ENCODE data around the gene ATP11A.
"Not testable (repeated sequence)": the region's sequence is repeated elsewhere in the genome, so short reads cannot be mapped to it uniquely, and the experiment has no call there.

The ATP11A gene

DNA sequence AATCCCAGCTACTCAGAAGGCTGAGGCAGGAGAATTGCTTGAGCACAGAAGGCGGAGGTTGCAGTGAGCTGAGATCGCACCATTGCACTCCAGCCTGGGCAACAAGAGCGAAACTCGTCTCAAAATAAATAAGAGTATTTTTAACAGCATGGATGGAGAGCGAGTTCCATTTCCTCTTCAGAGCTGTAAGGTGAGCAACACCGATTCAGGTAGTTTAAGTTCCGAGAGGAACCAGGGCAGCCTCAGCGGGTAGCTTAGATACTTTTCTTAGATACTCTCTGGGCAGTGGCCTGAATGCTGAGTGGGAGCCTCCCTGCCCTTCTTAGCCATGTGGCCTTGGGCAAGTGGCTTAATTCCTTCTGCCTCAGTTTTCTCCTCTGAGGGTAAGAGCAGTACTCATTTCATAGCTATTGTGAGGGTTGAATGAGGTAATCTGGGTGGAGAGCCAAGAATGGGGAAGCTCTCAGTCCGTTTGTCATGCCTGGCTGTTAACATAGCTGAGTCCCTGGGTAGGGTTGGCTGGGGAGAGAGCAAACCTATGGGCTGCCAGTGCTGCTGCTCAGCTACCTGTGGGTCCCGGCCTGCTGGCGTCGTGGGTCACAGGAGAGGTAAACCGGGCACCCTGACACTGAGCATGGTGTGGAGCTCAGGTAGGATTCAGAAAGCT, 4.1 kb downstream of the ATP11A start:
- DNase-seq, result peak; percentile 40

DNA sequence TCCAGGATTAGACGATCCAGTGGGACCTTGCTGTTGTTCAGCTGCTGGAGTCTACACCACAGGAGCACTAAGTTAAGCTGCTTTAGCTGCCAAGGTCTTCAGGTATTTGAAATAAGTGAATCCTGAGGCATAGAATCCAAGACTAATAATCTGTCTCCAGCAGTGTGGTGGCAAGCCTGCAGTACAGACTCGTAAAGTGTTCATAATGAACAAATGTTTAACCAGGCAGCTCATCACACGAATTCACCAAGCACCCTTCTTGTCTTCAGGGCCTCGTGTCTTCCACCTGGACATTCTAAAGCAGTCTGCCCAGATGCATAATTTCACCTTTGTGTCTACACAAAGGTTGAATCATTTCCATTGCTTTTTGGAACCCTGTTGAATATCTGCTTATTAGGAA, 5.3 kb downstream of the ATP11A start:
- no peak for DNase-seq

DNA sequence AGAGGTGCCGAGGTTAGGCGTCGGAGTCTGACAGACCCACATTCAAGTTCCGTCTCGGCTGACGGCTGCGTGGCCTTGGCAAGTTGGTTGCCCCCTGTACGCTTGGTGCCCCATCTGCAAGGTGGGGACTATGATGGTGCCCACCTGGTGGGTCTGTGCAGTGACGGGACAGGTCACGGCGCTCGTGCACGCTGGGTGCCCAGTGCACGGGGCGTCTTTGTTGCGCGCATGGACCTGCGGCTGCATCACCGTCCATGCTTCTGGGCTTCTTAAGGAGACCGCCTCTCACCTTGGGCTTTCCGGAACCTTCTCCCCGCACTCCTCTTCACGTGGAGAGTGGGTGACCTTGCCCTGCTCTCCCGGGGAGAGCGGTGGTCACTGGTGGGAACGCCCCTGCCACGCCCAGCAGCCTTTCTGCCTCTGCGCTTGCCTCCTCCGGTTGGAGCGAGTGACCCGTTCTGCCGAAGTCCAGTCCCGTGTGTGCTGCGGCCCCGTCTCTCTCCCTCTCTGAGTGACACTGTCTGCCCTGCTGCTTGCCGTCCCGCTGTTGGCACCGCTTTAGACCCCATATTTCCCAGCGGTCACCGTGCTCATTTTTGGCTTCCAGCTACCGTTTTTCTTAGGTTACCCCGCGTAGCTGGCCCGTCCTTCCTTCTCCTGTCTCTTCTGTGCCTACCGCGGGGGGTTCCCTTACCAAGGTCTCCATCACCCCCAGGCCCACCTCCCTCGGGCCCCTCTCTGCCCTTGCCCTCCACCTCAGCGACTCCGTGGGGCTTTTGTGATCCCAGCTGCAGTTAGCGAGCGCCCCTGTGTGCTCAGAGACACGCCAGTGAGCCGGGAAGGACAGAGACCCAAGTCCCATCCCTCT, 6.4 kb downstream of the ATP11A start:
- no peak for DNase-seq

DNA sequence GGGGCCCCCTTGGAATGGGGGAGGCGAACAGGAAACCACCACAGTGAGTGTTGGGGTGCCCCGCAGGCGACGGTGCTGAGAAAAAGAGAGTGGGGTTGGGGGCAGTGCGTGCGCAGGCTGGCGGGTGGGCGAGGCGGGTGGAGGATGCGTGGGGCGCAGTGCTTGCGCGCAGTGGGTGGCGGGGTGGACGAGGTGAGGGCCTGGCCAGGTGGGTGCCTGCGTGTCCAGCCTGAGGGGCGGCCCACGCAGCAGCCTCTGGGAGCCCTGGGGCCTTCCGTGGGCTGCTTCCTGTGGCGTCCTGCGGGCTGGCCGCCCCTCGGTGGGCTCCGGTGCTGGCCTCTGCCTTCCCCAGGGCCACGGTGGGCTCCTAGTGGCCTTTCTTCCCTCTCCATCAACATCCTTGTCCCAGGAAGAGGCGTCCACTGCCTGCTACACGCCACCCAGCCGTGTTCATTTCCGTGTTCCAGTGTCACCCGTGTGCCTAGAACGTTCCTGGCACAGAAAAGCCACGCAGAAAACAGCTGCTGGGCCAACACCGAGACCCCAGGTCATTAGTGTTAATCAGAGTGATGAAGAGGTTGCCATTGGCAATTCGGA, 7.1 kb downstream of the ATP11A start:
- DNase-seq, result no peak

DNA sequence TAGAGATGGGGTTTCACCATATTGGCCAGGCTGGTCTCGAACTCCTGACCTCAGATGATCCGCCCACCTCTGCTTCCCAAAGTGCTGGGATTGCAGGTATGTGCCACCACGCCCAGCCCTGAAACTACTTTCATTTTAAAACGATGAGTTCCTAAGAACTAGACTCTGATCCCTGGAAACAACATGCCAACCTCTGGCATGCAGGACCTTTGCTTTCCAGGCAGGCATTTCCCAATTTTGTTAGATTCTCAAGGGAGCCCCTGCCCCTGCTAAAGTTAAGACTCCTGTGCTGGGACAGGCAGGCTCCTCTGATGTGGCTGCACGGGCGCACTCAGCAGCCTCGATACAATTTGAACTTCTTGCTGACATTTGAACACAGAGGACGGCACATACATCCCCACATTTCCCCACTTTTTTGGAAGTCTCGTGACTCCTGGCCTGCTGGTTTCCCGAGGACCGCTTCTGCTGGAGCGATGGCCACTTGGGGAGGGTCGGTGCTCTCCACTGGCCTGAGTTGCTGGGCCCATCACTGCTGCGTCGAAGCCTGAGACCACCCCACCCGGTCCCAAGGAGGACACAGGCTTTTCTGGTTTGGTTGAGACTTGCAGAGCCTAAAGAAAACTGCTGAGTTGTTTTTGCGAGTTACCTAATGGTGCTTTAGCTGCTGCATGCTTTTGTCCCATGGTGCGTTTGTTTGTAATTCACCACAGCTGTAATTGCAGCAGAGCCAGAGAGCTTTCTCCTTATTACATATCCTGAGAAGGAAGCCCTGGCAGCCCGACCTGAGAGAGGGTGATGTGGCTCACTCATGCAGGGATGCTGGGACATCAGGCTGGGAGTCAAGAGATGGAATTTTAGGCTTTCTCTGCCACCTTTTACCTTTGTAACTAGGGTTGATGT, 8.2 kb downstream of the ATP11A start:
- no peak for DNase-seq

DNA sequence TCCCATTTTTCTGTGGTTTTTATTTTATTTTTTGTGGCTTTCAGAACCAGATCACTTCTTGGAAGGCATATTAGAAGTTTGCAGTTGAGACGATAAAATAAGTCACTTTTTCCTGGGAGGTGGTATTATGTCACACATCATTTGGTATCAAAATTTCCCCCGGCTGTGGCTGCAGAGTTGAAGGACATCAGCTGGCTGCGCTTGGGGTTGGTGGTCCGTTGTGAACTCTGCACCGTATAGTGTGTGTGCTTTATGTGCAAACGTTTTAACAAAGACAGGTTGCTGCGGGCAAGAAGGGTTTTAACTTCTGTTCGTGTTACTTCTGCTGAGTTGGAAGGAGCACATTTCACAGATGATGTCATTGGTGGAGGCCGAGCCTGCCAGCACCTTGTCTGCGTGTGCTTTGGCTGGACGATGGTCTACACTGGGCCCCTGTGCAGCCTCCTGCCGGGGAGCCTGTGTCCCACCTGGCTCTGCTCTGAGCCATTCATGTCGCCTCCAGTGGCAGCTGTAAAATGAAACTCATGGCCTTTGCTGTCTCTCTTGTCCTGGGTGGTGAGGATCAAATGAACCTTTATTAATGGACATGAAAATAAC, 9.6 kb downstream of the ATP11A start:
- DNase-seq, result no peak

DNA sequence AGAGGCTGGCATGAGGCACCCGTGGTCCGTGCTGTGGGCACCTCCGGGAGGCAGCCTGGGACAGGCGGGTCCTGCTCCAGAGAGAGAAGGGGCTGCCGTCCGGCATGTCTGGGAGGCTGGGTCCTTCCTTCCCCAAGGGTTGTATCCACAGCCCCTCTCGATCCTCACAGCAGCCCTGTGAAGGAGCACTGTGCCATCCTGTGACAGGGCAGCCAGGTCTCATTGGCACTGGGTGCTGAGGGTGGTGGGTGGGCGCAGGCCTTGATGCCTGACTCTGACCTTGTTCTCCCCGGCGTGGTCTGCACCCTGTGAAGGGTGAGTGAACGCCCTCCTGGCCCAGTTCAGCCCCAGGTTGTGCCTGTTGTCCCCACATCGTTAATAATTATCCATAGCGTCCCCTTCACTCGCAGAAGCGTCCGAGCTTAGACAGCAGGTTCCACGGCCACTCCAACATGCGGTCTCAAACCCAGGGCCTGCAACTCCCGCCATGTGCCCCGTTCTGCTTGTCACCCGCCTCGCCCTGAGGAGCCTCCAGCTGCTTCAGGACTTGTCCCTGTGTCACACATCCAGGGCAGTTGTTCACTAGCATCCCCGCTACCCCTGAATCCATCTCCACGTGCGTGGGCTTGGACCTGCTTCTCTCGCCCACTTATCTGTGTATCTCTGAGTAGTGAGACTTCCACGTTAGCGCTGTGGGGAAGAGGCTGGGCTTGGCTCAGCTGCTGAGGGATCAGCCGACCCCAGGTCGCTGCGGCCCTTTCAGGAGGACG, 10.6 kb downstream of the ATP11A start:
- DNase-seq, result no peak

DNA sequence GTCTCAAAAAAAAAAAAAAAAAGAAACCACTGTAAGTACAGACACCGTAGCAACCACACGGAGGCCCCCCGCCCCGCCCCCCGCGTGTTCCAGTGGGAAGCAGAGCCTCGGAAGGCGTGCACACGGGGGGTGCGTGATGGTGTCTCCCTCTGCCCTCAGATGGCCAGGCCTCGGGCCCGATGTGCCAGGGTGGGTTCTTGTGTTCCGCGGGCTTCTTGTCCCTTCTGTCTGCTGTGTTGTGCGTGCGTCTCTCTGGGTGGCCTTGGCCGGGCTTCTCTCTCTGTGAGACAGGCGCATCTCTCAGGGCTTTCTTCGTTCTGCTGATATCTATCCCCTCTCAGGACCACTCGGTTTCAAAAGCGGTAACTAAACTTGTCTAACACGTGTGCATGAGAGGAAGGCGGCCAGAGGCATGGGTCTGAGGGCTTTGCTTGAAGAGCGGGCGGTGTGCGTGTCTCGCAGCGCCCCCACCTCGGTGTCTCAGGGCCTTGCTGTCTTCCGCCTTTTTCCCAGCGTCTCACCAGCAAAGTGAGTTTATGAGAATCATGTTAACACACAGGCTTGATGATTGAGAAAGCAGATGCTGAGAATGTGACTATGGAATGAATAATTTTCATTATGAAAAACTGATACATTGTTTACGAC, 12.6 kb downstream of the ATP11A start:
- no peak for DNase-seq

DNA sequence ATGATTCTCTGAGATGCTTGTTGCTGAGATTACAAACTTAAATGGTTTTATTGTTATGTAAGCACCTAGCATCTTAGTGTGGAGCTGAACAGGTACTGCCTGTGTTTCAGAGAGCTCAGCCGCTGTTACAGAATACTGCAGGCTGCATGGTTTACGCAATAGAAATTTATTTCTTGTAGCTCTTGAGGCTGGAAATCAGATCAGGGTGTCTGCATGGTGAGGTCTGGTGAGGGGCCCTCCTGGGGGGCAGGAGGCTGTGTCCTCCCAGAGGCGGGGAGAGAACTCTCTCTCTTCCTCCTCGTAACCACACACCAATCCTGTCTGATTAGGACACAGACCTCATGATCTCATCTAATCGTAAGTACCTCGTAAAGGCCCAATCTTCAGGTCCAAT, 13.1 kb downstream of the ATP11A start:
- DNase-seq, result no peak

DNA sequence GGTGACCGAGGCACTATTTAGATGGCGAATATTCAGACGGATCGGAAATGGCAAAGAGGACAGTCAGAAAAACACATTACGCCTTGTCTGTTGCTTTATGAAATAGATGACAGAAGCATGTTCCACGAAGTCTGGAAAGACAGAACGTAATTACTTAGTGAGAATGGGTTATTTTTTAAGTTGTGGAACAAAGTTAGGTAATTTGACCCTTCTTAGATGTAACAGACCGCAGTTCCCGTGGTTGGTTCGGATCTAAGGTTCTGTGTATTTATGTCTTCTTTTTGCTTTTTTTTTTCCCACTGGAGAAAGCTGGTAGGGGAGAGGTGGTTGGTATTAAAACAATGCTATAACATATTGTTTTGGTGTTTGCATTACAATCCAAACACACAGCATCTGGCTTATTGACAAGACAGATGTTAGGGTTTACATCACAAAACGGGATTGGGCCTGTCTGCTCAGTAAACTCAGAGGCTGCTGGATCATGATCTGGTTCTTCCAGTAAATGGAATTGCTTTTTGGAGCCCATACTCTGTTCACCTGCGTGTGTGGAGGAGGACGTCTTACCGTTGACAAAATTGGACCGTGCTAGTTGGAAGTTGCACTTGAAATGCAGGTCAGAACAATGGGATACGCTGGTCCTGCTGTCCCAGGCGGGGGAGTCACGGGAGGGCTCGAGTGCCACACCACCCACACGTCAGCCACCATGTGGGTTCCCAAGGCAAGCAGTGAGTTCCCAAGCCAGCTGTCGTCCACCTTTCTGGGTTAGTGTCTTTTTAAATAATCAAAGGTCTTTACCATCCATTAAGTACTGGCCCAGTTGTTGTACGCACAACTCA, 13.8 kb downstream of the ATP11A start:
- no peak for DNase-seq

DNA sequence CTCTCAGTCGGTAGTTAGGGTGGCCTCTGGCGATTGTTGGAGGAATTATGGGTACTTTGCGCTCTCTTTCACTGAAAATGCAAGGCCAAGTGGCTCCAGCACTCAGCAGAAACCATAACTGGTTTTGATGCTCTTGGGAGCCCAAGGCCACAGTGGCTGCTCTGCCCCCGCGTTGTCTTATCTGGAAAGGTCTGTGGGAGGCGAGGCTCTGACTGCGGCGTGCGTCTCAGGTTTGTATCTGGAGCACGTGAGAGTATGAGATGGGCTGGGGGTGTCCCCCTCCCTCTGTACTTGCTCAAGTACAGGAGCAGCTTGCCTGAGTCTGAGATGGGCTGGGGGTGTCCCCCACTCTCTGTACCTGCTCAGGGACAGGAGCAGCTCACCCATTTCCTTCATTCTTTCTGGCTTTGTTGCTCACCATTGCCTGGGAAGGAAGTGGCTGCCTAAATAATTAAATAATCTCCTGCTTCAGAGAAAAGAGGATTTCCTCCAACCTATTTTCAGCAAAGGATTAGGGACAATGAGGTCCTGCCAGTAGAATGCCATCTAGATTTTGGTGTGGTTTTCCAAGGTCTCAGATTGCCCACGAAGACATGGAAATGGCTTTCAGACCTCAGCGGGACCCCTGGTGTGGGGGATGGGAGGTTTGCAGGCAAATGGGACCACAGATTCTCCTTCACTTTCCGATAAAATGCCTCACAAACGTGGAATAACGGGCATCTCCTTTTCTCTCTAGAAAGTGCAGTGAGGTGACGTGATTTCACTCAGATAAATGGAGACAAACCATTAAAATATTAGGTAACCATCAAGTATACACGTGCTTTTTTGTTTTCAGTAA, 14.7 kb downstream of the ATP11A start:
- no peak for DNase-seq

DNA sequence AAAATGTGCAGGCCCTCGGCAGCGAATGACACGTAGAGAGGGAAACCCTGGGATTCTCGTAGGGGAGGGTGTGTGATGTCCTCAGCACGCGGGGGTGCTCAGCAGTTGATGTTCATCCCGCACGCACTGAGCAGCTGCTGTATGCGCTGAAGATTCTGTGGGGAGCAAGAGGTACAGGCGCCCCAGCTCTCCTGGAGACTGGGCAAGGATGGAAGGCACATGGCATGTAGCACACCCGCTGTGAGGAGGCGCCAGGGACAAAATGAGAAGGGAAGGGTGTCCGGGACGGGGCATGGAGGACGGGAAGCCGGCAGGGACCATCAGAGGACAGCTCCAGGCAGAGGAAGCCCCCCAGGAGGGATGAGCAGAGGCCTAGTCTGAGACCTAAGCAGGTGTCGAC, 15.4 kb downstream of the ATP11A start:
- no peak for DNase-seq

DNA sequence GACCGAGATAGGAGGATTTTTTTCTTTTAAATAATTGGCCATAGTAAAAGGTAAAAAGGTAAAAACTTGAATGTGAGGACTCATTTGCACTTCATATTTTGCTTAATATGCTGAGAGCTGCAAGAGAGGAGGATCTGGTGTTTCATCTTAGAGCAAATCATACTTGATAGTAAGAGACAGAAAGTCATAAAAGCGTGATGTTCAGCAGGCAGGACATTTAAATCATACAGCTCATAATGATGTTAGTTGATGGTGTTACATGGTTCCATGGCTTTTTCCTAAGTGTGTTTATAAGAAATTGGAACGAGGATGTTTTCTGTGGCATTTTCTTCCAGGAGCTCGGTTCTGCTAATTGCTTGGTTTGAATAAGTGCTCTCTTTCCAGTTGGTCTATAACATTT, 16.3 kb downstream of the ATP11A start:
- DNase-seq, result no peak

DNA sequence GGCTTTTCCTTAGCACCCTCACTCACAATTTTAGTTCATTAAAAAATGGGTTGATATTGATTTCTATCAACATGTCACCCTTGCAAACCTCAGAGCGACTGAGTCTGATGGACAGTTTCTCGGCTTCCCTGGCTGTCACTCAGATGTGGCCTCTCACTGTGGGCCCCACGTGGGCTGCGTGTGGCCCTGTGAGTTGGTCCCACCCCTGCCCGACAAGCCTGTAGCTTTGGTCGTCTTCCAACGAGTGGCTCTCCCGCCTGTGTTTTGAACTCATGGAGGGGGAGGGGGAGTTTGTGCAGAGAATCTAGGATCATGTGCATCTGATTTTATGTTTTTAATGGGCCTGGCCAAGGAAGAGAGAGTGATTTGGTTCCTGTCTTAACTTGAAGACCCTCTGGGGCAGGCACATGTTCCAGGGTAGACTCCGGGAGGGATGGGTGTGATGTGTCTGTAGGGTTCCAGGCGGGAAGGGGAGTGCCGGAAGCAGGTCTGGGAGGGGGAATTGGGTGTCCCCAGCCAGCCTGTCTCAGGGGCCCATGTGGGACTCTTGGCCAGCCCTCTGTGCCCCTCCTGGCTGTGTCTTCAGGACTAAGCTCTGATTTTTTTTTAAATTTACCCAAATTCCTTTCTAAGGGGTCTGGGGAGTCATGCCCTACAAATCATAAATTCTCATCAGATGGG, 18.9 kb downstream of the ATP11A start:
- no peak for DNase-seq

DNA sequence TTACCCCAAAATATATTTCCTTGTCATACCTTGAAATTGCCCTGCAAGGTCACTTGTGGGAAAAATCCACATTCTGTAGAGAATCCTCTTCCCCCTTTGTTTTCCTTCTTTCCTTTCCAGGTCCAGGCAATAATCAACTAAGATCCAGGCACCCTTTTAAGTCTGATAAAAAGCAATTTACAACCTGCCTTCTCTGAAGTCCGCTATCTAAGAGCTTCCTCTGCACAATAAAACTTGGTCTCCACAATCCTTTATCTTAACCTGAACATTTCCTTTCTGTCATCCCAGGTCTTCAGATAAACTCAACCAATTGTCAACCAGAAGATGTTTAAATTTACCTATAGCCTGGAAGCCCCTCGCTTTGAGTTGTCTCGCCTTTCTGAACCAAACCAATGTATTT, 19.5 kb downstream of the ATP11A start:
- not testable (repeated sequence) for DNase-seq

DNA sequence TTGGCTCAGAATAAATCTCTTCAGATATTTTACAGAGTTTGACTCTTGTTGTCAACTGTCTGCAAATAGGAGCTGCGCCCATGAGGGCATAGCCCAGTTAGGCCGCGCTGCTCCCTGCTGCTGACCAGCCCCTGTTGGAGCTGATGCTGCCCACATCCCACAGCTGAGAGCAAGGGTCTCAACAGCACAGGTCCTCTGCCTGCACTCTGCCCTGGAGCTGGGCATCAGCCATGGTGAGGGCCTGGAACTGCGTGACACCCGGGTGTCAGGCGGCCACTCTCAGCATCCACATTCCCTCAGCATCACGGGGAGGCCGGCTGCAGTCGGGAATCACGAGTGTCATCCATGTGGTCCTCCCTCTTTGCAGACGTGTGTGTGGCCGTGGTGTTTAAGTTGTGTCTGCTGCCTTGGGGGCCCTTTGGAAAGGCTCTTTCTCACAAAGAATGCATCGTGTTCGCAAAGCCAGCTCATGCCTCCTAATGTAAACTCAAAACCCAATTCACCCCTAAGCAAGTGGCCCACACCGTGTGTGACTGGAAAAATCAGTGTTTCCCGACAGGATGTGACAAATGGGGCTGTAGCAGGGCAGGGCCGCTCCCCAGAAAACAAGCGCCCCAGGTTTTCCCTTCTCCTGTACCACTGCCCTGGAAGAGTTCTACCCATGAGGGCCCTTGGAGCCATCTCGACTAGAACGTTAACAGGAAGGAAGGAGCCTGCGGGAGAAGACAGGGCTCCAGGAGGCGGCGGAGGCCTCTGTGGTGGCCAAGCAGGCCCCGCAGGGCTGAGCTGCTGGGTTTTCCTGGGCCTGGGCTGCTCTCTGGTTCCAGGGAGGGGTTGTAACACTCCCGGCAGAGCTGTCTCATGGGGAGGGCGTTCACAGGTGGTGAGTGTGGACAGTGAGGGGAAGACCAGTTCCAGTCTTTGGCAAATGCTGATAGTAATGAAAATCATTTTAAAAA, 20.3 kb downstream of the ATP11A start:
- no peak for DNase-seq

DNA sequence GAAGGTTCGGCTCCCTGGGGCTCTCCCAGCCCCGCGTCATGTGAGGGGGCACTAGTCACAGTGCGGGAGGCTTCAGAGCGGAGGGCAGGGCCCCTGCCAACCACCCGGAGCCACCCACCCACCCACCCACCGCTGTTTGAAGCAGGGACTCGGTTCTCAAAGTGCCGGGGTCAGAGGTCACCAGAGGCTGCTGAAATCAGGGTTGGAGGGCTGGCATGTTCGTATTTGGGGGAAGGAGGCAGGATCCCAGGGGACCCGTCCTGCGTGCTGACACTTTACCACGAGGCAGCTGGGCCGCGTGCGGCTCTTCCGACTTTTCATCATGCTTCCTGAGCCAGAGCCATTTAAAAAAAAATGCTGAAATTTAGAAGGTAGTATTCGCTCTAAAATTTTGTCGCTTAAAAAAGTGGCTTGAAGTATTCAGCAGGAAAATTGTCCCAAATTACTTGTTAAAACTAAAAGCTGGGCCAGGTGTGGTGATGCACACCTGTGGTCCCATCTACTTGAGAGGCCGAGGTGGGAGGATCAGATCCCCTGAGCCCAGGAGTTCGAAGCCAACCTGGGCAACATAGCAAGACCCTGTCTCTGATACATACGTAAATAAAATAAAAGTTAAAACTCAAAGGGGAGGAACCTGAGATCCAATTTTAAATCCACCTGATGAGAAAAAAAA, 21.2 kb downstream of the ATP11A start:
- no peak for DNase-seq

Measured in SIG-M5 (cell line).